HEK293 (cell line): Measurements from ENCODE around the gene PODXL2.
A peak's percentile ranks its signal among the peaks of the same experiment; 100 is the strongest.

Source experiments
- CTCF ChIA-PET: fragments of 350-600 bp; formaldehyde crosslinking; extraction: SDS; loops from one replicate; lab custom pipeline; 2021; ENCODE audit warnings: antibody characterized with exemption; lab: Yijun Ruan, JAX
- POLR2A ChIA-PET: fragments of 300-600 bp; formaldehyde crosslinking; extraction: SDS; loops from one replicate; lab custom pipeline; 2020; ENCODE audit warnings: antibody characterized with exemption, inconsistent platforms; lab: Yijun Ruan, JAX
- H3K27ac ChIP-seq: fragments of 200-500 bp; sonication (Bioruptor generic); 2 replicates; pipeline ENCODE4 v1.5.1; 2014; ENCODE audit warnings: low read depth, low read length, control low read depth, inconsistent platforms; ENCODE audit errors: extremely low read depth
- H3K36me3 ChIP-seq, 2 experiments: fragments of 200-500 bp in 1 of 2; sonication (Bioruptor generic) in 1 of 2; 1 replicate in 1 of 2; 2 replicates in 1 of 2; pipeline ENCODE4 v1.5.1; 2014 to 2017; ENCODE audit warnings: inconsistent platforms in 2 of 2, low read length in 2 of 2; ENCODE audit not compliant: control insufficient read depth in 2 of 2, insufficient read depth in 1 of 2
- H3K4me1 ChIP-seq: fragments of 200-500 bp; sonication (Bioruptor generic); 2 replicates; pipeline ENCODE4 v1.5.1; 2014; ENCODE audit warnings: mild to moderate bottlenecking, low read length, inconsistent platforms; ENCODE audit not compliant: control insufficient read depth, insufficient read depth
- H3K4me3 ChIP-seq: 2 replicates; pipeline ENCODE4 v1.5.1; 2011; ENCODE audit warnings: low read depth, mild to moderate bottlenecking, control low read depth, low read length, moderate library complexity
- H3K9me3 ChIP-seq: fragments of 200-500 bp; sonication (Bioruptor generic); 2 replicates; pipeline ENCODE4 v1.5.1; 2014; ENCODE audit warnings: low read depth, low read length, inconsistent platforms; ENCODE audit not compliant: control insufficient read depth, insufficient read depth
- BCL6B ChIP-seq: fragments of 450-650 bp; formaldehyde crosslinking; IDR thresholded peaks from 2 replicates; pipeline ENCODE4 v1.5.1; 2017; ENCODE audit warnings: missing biosample characterization, missing genetic modification characterization
- KLF17 ChIP-seq: fragments of 450-650 bp; formaldehyde crosslinking; IDR thresholded peaks from 2 replicates; pipeline ENCODE4 v1.5.1; 2016; ENCODE audit warnings: missing biosample characterization, missing genetic modification characterization
- KLF8 ChIP-seq: fragments of 450-650 bp; formaldehyde crosslinking; IDR thresholded peaks from 2 replicates; pipeline ENCODE4 v1.5.1; 2016; ENCODE audit warnings: missing biosample characterization, missing genetic modification characterization
- MZF1 ChIP-seq: fragments of 450-650 bp; formaldehyde crosslinking; IDR thresholded peaks from 2 replicates; pipeline ENCODE4 v1.5.1; 2017; ENCODE audit warnings: missing biosample characterization, missing genetic modification characterization, borderline replicate concordance
- PRDM1 ChIP-seq: fragments of 450-650 bp; formaldehyde crosslinking; IDR thresholded peaks from 2 replicates; pipeline ENCODE4; 2016; ENCODE audit warnings: missing biosample characterization, missing genetic modification characterization
- PRDM10 ChIP-seq: fragments of 450-650 bp; formaldehyde crosslinking; IDR thresholded peaks from 2 replicates; pipeline ENCODE4 v1.5.1; 2016; ENCODE audit warnings: missing biosample characterization, missing genetic modification characterization
- SP2 ChIP-seq: fragments of 450-650 bp; formaldehyde crosslinking; IDR thresholded peaks from 2 replicates; pipeline ENCODE4 v1.5.1; 2016; ENCODE audit warnings: missing biosample characterization, missing genetic modification characterization
- YY1 ChIP-seq: fragments of 450-650 bp; formaldehyde crosslinking; IDR thresholded peaks from 2 replicates; pipeline ENCODE4 v1.5.1; 2018; ENCODE audit warnings: missing biosample characterization, missing genetic modification characterization
- ZBTB6 ChIP-seq: fragments of 450-650 bp; formaldehyde crosslinking; IDR thresholded peaks from 2 replicates; pipeline ENCODE4 v1.5.1; 2017; ENCODE audit warnings: missing biosample characterization, missing genetic modification characterization
- ZNF24 ChIP-seq: fragments of 450-650 bp; formaldehyde crosslinking; IDR thresholded peaks from 2 replicates; pipeline ENCODE4 v1.5.1; 2016; ENCODE audit warnings: missing biosample characterization, missing genetic modification characterization
- ZNF302 ChIP-seq: fragments of 450-650 bp; formaldehyde crosslinking; IDR thresholded peaks from 2 replicates; pipeline ENCODE4 v1.5.1; 2016; ENCODE audit warnings: missing biosample characterization, missing genetic modification characterization, low read depth
- ZNF366 ChIP-seq: fragments of 450-650 bp; formaldehyde crosslinking; conservative IDR thresholded peaks from 2 replicates; pipeline ENCODE4 v1.5.1; 2016; ENCODE audit warnings: missing biosample characterization, missing genetic modification characterization
- ZNF518A ChIP-seq: fragments of 450-650 bp; formaldehyde crosslinking; conservative IDR thresholded peaks from 2 replicates; pipeline ENCODE4 v1.5.1; 2016; ENCODE audit warnings: low read depth, missing biosample characterization, missing genetic modification characterization
- ZNF560 ChIP-seq: fragments of 450-650 bp; formaldehyde crosslinking; IDR thresholded peaks from 2 replicates; pipeline ENCODE4 v1.5.1; 2017; ENCODE audit warnings: missing biosample characterization, missing genetic modification characterization, borderline replicate concordance
- ZNF664 ChIP-seq: fragments of 450-650 bp; formaldehyde crosslinking; IDR thresholded peaks from 2 replicates; pipeline ENCODE4 v1.5.1; 2016; ENCODE audit warnings: missing biosample characterization, missing genetic modification characterization
- ZNF670 ChIP-seq: fragments of 450-650 bp; formaldehyde crosslinking; IDR thresholded peaks from 2 replicates; pipeline ENCODE4 v1.5.1; 2016; ENCODE audit warnings: missing biosample characterization, missing genetic modification characterization, low read depth
- ZNF76 ChIP-seq: fragments of 450-650 bp; formaldehyde crosslinking; IDR thresholded peaks from 2 replicates; pipeline ENCODE4; 2016; ENCODE audit warnings: low read depth, missing biosample characterization, missing genetic modification characterization, borderline replicate concordance
- ZNF843 ChIP-seq: fragments of 450-650 bp; formaldehyde crosslinking; IDR thresholded peaks from 2 replicates; pipeline ENCODE4 v1.5.1; 2016; ENCODE audit warnings: missing biosample characterization, missing genetic modification characterization

Gene PODXL2

GRCh38 chr3:127684871-127685707, 56.1 kb downstream of the PODXL2 start:
- POLR2A ChIA-PET: interaction anchor here (0.5 kb wide), 1 partner anchor 156 kb away, joined by 3 read pairs; no protein-coding TSS in a partner anchor
- Histone ChIP-seq H3K27ac (no peak overlapping the region), H3K36me3 (peaks cover 0 to 2% of the 10 kb centered on the region in 2 experiments; a peak in 1 of 3 replicates), H3K9me3 (no peaks in the 10 kb centered on the region), H3K4me3 (no peak overlapping the region), H3K4me1 (no peaks in the 10 kb centered on the region)
- CTCF ChIA-PET: interaction anchor here (0.9 kb wide), 1 partner anchor 11 kb away, joined by 3 read pairs; no protein-coding TSS in a partner anchor
- TF ChIP-seq ZBTB6 (no peak), ZNF670 (tag by site-specific recombination) (no peak), KLF17 (tag by site-specific recombination) (no peak), ZNF302 (no peak), YY1 (tag by site-specific recombination) (no peak), ZNF518A (tag by site-specific recombination) (no peak), MZF1 (tag by site-specific recombination) (no peak)

GRCh38 chr3:127685708-127686511, 56.9 kb downstream of the PODXL2 start:
- H3K27ac ChIP-seq: no peak overlapping the region

More at GRCh38 chr3:127685708-127686511, 56.9 kb downstream of the PODXL2 start:
- CTCF ChIA-PET: no interaction called here
- H3K9me3 ChIP-seq: no peaks in the 10 kb centered on the region
- H3K36me3 ChIP-seq: no peaks in the 10 kb centered on the region
- TF ChIP-seq ZNF664 (no peak), PRDM1 (tag by site-specific recombination) (0 out of 2 replicates have a peak, but pooled peaks have one; percentile 42), SP2 (tag by site-specific recombination) (no peak), ZNF366 (tag by site-specific recombination) (peak; percentile 84), PRDM10 (peak; percentile 41; the same call in 1 of the 2 replicates), ZNF76 (tag by site-specific recombination) (no peak), BCL6B (tag by site-specific recombination) (no peak), ZNF843 (tag by site-specific recombination) (no peak), KLF8 (no peak), ZNF560 (tag by site-specific recombination) (no peak), ZNF24 (tag by site-specific recombination) (peak; percentile 81; the same call in 1 of the 2 replicates)
- POLR2A ChIA-PET: interaction anchor here (0.5 kb wide), 1 partner anchor 155 kb away, joined by 3 read pairs; no protein-coding TSS in a partner anchor
- no peaks in the 10 kb centered on the region for H3K4me1 ChIP-seq
- H3K4me3 ChIP-seq: no peak overlapping the region
